Myocyte (in vitro differentiated cells): ENCODE data around the gene BCL11B. TPM values are rescaled to one million over a fixed set of nuclear protein-coding genes. Genes with fewer than 3 reads are reported as not detected.
A peak's percentile ranks its signal among the peaks of the same experiment; 100 is the strongest.

Experiments
- DNase-seq: peaks from one replicate; pipeline ENCODE4 v3.0.0-alpha.2; 2012; ENCODE audit warnings: low read depth
- total RNA-seq: library from RNA; depleted of rRNA; stranded (reverse); fragments of >200 nt; gene quantifications from 2 replicates; pipeline ENCODE4 v1.2.3, GENCODE V29; 2014

Gene BCL11B
- total RNA-seq, 1 donor from 2014 or later: 0.03 TPM

- no peak for DNase-seq
These were observed 2.9 kb downstream of the BCL11B start for GRCh38 chr14:99268810-99269707.

- no peak for DNase-seq
These were observed 3.9 kb downstream of the BCL11B start for GRCh38 chr14:99267837-99268781.

- DNase-seq: no peak
These were observed 4.6 kb downstream of the BCL11B start for GRCh38 chr14:99267381-99267780.

- peak; percentile 58 for DNase-seq
These were observed 5.5 kb downstream of the BCL11B start for GRCh38 chr14:99266181-99267178.

GRCh38 chr14:99265571-99265970 is 6.4 kb downstream of the BCL11B start:
- no peak for DNase-seq

GRCh38 chr14:99264691-99265450 is 7.1 kb downstream of the BCL11B start:
- no peak for DNase-seq

- DNase-seq: no peak
These were observed 8.2 kb downstream of the BCL11B start for GRCh38 chr14:99263564-99264330.

- no peak for DNase-seq
These were observed 9.0 kb downstream of the BCL11B start for GRCh38 chr14:99262977-99263448.

- no peak for DNase-seq
These were observed 9.8 kb downstream of the BCL11B start for GRCh38 chr14:99261912-99262787.

GRCh38 chr14:99260587-99261551 is 11.1 kb downstream of the BCL11B start:
- DNase-seq: no peak

- no peak for DNase-seq
These were observed 11.9 kb downstream of the BCL11B start for GRCh38 chr14:99260116-99260515.

GRCh38 chr14:99258876-99259726 is 12.9 kb downstream of the BCL11B start:
- DNase-seq: no peak

- no peak for DNase-seq
These were observed 13.6 kb downstream of the BCL11B start for GRCh38 chr14:99258341-99258861.

- no peak for DNase-seq
These were observed 14.2 kb downstream of the BCL11B start for GRCh38 chr14:99257673-99258221.

GRCh38 chr14:99257122-99257672 is 14.8 kb downstream of the BCL11B start:
- no peak for DNase-seq
